Hematopoietic multipotent progenitor cell treated with erythropoietin and hydrocortisone succinate and interleukin-3 and kit ligand, for 17 days (in vitro differentiated cells): ENCODE measurements around the gene SSR2.
"Not testable (repeated sequence)": the region's sequence is repeated elsewhere in the genome, so short reads cannot be mapped to it uniquely, and the experiment has no call there.

Source experiments
- DNase-seq: peaks from one replicate; pipeline ENCODE4 v3.0.0-alpha.2; 2015; ENCODE audit warnings: low spot score

Gene SSR2

DNA sequence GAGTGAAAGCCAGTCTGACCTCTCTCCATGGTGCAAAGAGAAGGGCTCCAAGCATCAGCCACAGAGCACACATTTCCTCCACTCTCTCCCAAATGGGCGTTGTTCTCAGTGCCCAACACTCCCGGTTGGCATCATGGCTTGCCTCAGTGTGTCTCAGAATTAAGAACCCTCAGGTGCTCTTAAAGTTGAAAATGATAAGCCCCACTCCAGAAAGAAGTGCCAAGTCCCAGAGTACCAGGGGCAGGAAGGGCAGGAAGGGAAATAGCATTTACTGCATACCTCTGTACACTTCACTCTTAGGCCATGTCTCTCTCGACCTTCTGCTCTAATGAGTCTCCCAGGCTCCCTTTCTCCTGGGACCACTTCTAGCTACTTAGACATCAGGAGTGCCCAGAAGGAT, 27.2 kb downstream of the SSR2 start:
- DNase-seq: no peak

DNA sequence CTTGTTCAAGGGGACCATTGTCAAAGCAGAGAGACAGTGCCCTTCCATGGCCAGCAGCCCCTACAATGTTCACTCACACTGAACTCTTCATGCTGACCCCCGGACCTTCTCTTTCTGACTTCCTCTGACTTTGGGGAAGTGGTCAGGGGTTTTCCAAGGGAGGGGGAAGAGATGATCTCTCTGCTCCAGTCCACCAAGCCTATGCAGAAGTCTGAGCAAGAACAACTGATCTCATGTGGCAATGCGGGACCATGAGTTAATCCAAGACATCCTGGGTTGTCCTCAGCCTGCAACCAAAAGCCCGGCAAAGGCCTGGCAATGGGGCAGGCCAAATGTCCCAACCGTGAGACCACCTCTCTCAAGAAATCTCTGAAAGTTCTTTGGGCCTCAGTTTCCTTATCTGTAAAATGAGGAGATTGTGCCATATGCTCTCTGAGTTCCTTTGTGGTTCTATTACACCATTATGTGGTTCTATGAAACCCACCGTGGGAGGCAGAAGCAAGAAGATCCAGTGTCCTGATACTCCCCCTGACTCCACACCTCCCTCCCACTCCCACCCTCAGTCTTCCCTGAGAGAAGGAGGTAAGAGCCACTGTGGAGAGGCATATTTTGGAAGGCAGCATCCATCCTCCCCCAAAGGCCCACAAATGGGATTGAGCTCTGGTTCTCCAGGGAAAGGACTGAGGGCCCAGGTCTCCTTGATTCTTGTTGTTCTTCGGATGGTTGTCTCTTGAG, 30.6 kb downstream of the SSR2 start:
- no peak for DNase-seq

DNA sequence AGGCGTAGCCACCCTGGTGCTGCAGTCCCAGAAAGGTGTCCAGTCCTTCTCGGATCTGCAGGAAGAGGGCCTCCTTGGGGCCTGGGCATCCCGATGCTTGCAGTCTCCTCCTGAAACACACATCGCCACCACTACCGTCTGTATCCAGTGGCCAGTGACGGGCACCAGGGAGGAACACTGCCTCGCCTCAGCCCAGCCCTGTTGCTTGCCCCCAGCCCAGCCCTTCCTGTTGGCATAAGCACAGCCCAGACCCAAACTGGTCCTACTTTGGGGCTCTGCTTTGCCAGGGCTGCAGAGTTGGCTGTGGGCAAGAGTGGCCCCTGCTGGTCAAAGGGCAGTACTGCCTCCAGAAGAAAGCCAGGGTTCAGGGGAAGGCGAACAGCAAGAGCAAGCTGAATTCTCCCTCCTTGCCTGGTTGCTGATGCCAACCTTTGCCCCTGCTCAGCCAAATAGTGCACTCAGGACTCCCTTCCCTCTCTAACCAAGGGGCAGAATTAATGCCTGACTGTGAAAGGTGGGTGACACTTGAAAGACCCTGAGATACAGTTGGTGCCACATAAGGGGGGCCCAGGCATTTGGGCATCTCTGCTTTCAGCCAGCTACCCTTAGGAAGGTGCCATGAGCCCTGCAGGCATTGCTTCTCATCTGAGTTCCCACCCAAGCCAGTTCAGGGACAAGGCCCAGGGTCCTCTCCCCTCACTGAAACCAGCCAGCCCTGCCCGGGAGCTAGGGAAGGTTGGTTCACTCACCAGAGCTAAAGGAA, 31.3 kb downstream of the SSR2 start:
- peak; percentile 87 for DNase-seq

DNA sequence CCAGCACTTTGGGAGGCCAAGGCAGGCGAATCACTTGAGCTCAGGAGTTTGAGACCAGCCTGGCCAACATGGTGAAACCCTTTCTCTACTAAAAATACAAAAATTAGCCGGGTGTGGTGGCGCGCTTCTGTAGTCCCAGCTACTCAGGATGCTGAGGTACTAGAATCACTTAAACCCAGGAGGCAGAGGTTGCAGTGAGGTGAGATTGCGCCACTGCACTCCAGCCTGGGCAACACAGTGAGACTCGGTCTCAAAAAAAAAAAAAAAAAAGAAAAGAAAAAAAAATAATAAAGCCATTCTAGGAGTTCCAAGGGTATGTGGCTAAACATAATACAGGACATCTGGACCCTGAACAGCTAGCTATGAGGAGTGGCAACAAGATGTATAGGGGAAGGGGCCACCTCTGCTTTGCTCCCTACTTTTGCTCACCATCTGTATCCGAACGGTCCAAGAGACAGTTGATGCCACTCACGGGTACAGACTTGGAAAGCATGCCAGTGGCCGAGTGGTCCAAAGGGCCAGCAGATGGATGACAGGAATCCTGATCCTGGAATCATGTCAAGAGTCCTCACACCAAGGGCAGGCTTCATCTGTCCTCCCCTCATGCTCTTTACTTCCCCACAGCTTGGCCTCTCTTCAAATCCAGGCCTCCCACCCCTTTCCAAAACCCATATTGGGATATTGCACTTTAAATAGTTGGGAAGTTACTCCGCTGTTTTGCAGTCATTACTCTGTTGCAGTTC, 35.7 kb downstream of the SSR2 start:
- not testable (repeated sequence) for DNase-seq

DNA sequence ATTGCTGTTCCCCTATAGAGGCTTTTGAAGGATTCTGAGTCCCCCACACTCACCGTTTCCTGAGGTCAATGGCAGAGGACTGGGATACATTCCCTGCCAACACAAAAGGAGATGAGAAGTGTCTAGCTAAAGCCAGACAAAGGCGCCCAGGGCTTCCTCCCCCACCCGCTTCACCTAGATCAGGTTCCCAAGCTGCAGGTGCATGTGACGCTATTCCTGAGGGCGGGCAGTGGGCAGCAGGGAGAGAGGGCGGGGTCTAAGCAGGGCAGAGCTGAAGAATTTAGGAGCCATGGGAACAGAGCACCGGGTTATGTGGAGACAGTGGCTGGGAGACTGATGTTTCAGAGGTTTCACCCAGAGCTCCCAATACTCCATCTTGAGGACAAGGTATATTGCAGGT, 36.4 kb downstream of the SSR2 start:
- no peak for DNase-seq

DNA sequence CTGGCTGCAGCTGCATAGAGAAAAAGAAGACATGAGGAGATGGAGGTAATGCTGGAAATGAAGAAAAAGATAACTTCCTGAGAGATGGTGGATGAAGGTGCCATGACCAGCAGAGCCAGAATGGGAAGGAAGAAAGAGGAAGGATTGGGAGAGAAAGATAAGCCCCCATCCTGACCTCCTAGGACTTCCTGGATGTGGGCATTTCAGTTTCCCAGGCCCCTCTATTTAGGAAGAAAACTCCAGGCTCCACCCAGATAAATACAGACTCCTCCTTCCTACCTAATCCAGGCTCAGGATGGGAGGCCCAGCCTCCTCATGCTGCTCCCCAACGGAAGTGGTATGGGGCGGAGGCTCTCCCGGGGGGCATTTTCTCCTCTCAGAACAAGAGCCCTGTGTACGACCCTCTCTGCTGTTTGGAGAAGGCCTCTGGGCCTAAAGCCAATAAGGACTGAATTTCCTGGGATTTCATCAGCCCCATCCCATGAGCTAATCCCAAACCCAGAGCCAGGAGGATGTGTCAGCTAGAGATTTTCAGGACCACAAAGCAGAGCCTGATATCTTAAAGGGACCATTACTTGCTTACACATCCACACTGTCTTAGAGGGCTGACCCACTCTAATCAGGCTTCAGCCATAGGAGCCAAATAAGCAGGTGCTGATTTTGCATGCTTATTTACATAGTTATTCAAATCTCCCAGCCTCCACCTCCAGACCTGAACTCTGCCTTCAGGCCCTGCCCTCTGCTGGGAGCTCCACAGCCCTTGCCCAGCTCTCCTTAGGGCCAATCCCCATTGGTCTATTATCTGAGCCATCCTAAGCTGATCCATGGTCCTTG, 37.3 kb downstream of the SSR2 start:
- DNase-seq: peak; percentile 67

DNA sequence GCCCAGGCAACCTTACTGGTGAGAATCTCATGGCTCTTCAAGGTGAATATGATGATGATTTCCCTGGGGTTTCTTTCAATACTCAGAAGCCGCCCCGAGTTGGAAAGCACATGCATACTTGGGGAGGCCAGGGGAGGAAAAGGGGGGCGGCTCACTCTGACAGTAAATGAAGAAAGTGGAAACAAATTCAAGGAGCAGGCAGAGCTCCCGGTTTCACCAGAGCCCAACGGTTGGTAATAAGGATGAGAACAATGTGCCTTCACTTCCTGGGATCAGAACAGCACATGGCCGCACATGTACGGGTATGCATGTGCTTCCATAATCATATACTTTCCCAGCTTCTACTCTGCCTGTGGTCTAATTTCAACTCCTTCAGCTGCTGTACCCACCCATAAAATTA, 38.6 kb downstream of the SSR2 start:
- DNase-seq: no peak

DNA sequence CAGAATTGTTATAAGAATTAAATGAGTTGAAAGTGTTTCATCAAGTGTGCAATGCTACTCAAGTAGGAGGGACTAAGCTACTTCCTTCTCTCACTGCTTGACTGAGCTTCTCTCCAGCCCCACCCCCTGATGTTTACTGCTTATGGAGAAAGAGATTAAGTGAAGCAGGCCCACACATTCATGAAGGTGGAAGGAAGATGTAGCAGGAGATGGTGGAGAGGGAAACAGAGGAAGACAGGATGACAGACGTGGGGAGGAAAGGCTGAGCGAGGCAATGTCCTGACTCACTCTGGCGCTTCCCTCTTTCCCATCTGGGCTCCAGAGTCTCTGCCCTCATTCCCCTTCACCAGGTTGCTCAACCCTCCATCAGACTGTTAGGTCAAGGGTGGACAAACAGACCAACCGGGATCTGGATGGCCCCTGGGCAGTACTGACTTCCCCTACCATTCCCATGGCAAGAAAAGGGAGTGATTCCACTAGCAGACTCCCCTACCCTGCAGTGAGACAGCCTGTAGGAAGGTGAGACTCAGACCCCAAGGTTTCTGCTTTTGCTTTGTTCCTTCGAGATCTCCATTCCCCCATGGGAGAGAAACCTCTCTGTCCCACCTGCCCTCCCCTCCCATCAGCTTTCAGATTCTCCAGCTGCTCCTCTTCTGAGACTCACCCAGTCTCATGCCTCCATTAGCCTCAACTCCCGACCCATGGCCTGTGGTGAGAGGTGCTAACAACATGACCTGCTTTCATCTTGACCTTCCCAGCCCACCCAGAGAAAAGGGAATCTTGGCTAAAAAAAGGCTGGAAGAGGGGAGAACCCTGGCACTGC, 39.3 kb downstream of the SSR2 start:
- DNase-seq: peak; percentile 82

DNA sequence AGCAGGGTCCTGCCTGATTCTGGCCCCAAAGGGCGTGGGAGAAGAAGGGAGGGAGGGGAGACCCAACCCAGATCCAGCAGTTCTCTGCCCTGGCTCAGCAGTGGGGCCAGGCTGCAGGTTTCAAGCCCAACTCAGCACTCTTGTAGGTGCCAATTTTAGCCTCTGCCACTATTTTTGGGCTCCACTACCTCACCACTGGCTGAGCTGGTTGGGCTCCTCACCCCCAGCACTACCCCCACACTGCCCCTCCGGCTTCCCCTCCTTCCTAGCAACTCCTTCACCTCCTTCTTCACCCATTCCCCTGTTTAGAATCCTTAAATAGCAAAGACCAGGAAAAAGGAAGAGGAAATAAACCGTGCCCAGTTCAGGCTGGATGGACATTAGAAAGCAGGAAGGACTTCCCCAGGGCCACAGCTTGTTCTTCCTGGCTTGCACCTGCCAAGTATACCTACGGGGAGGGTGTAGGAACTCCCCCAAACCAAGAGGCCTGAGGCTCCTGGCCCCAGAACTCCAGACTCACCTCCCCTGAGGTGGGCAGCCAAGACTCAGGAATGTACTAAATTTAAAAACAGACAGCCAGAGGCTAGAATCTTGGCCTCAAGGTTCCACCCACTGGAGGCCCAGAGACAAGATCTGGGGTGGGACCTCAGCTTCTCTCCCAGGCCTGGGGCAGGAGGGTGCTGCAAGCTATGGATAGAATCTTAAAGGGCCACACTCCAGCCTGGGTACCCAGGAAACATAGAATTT, 41.0 kb downstream of the SSR2 start:
- peak; percentile 90 for DNase-seq

DNA sequence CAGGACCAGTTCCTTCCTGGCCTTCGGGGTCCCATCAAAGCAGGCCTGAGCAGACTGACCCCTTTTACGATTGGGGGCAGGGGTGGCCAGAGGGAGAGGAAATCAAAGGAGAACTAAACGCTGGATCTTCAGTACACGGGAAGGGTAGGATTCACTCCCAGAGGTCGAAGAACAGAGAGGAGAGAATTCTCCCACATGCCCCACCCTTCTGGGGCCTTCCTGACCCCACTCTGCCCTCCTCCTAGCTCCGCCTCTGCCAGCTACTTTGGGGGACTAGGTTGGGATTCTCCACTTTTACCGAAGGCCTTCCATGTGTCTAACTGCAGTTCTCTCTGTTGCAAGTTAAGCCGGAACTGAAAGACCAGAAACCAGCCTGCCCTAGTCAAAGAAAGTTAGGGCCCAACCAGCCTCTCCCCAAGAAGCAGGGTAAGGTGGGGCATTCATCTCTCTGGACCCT, 41.8 kb downstream of the SSR2 start:
- peak; percentile 72 for DNase-seq

DNA sequence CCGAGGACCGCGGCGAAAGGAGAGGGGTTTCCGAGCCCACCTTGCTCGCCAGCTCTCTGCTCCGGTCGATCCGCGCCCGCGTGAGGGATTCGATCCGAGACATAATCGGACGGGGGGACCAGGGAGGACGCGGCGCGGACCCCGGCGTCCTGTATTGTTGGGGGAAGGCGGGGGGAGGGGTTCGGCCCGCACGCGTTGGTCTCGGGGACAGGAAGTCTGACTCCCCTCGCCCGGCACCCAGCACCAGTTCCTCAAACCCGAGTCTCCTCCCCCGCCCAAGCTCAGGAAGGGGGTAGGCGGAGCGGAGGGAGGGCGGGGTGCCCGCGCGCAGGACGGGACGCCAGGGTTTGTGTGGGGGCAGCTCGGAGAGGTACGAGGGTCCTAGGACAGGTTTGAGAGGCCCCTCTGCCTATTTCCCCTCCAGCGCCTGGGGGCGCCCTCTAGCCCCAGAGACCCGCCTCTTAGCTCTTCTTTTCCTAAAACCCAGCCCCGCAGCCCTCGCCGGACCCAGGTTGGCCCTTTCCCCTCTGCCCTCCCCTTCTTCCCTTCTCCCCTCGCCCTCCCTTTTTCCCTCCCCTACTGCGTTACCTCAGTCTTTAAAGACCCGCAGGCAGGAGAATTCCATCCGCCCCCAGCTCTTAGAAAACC, 42.3 kb downstream of the SSR2 start, which contains the start of gene ARHGEF2:
Gene ARHGEF2 (minus strand): TSS at position 223 of the 648 bp plus-strand sequence. CDS start 120 bp downstream, at position 103.
- DNase-seq: peak; percentile 77

DNA sequence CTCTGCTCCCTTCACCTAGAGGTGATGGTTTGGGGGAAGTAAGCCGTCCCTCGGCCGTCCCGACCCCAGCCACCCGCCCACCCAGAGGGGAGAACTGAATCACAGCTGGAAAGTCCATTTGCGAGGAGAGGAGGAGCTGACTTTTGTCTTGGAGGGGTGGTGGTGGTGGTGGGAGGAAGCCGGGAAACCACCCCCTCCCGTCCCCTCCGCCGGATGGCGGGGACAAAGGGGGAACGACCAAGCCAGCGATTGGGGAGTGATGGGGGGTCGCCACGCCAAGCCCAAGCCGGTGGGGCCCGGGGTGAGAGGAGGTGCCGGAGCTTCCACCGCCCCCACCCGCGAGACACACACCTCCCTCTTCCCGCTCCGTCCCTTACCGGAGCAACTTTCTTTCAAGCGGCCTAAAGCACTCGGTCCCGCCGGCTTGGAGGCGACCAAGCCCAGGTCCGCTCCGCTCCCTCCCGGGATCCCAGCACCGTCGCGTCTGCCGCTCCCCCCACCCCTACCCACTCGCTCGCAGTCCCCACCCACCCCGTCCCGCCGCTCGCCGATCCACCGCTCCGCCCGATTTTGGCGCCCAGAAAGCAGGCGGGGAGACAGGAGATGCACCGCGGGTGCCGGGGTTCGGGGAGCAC, 42.9 kb downstream of the SSR2 start:
- DNase-seq: peak; percentile 41

DNA sequence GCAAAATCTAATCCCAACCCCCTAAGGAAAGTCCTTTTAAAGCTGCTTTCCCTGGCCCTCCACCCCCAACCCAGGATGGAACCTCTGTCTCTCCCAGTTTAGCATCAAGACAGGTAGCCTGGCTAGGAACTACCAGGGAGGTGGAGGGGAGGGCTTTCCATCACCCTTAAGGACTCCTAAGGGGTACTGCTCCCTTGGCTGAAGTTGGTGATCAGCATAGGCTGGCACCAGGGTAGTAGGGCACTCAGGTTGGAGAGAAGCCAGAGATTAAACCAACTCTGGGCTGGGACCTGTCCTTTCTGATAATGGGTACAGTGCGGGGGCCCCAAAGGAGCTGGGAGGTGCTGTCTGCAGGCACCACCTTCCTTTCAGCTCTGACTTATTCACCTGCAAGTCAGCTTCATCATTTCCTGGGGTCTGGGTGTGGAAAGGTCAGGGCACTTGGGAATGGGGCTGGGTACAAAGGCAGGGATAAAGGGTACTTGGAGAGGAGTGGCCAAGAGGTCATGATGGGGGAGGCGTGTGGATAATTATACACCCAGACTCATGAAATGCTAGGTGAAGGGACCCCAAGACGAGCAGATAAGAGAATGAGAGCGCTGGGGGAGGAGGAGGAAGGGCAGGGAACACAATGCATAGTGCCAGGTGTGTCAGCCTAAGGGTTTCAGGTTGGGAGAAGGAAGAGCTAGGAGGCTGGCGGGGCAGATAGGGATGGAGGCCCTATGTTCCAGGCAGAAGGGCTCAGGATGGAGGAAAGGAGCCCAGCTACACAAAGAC, 43.6 kb downstream of the SSR2 start:
- peak; percentile 89 for DNase-seq

DNA sequence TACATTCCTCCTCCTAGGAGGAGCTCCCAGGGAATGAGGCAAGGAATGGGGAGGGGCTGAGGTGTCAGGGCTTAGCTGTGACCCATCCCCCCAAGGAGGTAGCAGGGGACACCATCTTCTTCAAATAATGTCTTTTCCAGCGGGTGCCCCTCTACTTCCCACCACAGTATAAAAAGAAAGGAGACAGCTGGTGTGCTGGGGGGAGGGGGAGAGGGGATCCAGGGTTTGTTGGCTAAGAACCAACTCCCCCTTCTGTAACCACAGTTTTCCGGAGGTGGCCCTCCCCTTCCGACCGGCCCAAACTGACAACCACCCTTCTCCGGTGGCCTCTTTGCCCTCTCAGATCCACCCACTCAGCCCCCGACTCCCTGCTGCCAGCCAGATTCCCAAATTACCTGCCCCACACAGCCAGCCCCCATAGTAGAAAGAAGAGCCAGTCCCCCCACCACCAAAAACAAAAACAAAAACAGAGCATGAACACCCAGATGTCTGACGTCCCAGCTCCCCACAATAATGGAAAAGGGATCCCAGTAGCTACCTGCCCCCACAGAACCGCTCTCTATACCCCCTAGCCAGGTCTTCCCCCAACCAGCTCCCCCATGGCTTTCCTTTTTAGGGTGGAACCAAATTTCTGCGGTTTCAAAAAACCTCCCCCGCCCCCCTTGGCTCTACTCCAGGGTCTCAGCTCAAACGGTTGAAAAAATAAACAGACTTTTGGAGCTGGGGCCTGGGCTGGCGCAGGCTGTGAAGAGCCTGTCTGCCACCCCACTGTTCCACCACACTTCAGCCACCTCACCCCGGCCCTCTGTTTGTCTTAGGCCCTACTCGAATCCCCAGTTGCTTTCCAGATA, 44.5 kb downstream of the SSR2 start:
- peak; percentile 73 for DNase-seq

DNA sequence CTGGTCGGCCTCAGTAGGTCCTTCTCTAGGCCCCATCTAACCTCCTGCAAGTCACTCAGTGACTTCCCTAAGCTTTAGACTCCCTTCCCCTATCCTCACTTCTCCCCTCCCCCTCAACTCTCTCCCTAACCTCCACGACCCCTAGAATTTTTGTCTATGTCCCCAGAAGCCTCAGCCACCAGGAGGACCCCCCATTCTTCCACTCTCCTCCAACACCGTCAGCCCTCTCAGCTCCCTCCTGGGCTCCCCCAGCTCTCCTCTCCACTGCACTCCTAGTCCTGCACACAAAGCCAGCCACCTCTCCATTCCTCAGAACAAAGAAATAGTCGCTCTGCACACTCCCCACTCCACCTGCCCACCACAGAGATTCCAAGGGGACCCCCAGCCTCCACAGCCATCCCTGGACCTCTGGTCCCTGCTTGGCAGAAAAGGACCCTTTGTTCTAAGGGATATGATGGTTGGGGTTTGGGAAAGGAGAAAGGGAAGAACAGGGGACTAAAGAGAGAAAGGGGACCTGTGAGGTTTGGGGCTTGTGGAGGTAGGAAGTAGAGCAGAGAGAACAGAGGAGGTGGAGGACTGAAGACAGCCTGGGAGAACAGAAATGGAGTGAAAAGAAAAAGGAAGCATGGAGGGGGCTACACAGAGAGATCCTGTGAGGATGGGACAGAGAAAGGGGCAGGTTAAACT, 45.2 kb downstream of the SSR2 start:
- peak; percentile 31 for DNase-seq

DNA sequence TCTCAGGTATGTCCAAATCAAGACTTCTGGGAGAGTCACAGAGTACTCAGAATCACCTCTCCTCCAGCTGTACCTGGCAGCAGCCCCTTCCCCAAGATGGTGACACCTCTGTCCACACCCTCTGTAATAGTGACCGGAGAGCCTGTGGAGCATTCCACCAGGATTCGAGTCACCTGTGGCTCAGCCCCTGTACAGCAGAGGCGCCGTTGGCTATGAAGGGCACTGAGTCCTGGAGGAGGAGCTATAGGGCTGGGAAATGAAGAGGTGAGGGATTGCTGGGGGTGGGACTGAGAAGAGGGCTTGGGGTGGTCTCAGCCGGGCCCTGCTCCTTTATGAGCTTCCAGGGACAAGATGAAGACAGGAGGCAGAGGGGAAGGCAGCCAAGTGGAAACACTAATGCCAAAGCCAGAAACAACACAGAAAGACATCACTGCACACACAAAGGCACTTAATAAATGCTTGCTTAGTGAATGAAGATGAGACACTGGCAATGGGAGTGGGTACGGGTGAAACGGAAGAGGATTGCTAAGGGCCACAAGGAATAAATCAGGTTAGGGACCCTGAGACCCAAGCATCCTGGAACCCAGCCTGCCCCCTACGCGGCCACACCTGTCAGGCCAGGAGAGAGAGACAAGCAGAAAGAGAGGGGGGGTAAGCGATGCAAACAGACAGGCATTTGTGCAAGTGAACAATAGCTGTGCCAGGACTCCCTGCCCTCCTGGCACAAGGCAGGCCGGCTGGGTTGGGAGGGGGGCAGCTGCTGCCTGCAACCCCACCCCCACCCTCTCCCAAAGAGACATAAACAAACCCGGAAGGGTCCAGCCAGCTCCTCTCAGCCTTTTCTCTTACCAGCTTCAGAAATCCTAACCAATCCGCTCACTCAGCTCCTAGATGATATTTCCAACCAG, 46.3 kb downstream of the SSR2 start:
- no peak for DNase-seq
